GM06990 (cell line): Measurements from ENCODE around the gene ARMS2.

Experiments
- DNase-seq: peaks from one replicate; pipeline ENCODE4 v3.0.0-alpha.2; 2011; ENCODE audit not compliant: insufficient read length; ENCODE audit errors: extremely low read depth
- H3K27me3 ChIP-seq: replicated peaks from 2 replicates; pipeline ENCODE4 v1.6.0; 2011; ENCODE audit warnings: low read length; ENCODE audit not compliant: control insufficient read depth, insufficient read depth
- H3K36me3 ChIP-seq: 2 replicates; pipeline ENCODE4 v1.5.1; 2011; ENCODE audit warnings: low read length; ENCODE audit not compliant: control insufficient read depth, insufficient read depth
- H3K4me3 ChIP-seq: replicated peaks from 2 replicates; pipeline ENCODE4 v1.5.1; 2011; ENCODE audit warnings: low read depth, mild to moderate bottlenecking, control low read depth, low read length
- TF ChIP-seq, protein P1 (sequence below): IDR thresholded peaks from 2 replicates; pipeline ENCODE4 v1.5.1; 2011; ENCODE audit warnings: low read length, control low read depth, mild to moderate bottlenecking, inconsistent platforms; ENCODE audit not compliant: insufficient read depth, poor library complexity, severe bottlenecking

The ARMS2 gene

GRCh38 chr10:122497241-122497640 is 42.8 kb downstream of the ARMS2 start:
- TF ChIP-seq, protein P1, sequence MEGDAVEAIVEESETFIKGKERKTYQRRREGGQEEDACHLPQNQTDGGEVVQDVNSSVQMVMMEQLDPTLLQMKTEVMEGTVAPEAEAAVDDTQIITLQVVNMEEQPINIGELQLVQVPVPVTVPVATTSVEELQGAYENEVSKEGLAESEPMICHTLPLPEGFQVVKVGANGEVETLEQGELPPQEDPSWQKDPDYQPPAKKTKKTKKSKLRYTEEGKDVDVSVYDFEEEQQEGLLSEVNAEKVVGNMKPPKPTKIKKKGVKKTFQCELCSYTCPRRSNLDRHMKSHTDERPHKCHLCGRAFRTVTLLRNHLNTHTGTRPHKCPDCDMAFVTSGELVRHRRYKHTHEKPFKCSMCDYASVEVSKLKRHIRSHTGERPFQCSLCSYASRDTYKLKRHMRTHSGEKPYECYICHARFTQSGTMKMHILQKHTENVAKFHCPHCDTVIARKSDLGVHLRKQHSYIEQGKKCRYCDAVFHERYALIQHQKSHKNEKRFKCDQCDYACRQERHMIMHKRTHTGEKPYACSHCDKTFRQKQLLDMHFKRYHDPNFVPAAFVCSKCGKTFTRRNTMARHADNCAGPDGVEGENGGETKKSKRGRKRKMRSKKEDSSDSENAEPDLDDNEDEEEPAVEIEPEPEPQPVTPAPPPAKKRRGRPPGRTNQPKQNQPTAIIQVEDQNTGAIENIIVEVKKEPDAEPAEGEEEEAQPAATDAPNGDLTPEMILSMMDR = no peak
- DNase-seq = no peak
- Histone ChIP-seq H3K36me3 (no peaks in the 10 kb centered on the region), H3K27me3 (no peaks in the 10 kb centered on the region; the same call in 1 of the 2 replicates), H3K4me3 (no peak overlapping the region)

- TF ChIP-seq, protein P1 = no peak
Measured at GRCh38 chr10:122498521-122498920, 44.1 kb downstream of the ARMS2 start.

GRCh38 chr10:122499012-122499411 is 44.6 kb downstream of the ARMS2 start:
- no peaks in the 10 kb centered on the region for H3K36me3 ChIP-seq
- no peaks in the 10 kb centered on the region for H3K27me3 ChIP-seq
- H3K4me3 ChIP-seq = no peak overlapping the region
- no peak for DNase-seq
- TF ChIP-seq, protein P1 = no peak

More at GRCh38 chr10:122498521-122498920, 44.1 kb downstream of the ARMS2 start:
- H3K27me3 ChIP-seq = no peaks in the 10 kb centered on the region
- no peak overlapping the region for H3K4me3 ChIP-seq
- no peaks in the 10 kb centered on the region for H3K36me3 ChIP-seq
- no peak for DNase-seq

DNA sequence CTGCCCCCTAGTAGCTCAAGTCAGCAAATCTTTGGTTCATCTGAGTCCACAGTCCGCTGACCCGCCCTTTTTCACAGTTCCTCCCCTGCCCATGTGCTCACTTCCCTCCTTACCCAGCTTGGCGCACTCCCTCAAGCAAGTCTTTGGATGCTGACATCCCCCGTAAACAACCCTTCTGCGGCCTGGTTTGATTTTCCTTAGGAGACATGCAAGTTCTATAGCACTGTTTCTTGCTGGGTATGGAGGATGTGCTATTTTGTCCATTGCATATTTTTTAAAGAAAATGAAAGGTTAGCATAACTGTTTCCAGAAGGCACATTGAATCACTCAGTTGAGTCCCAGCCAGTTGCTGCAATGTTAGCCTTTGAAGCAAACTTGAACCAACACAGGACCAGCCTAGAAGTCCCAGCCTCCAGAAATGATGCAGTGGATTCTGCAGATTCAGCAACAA is 45.1 kb downstream of the ARMS2 start:
- Histone ChIP-seq H3K27me3 (no peaks in the 10 kb centered on the region), H3K36me3 (no peaks in the 10 kb centered on the region), H3K4me3 (no peak overlapping the region)
- TF ChIP-seq, protein P1 = no peak
- DNase-seq = no peak

GRCh38 chr10:122500194-122500593 is 45.7 kb downstream of the ARMS2 start:
- H3K4me3 ChIP-seq = no peak overlapping the region
- no peaks in the 10 kb centered on the region for H3K36me3 ChIP-seq
- H3K27me3 ChIP-seq = no peaks in the 10 kb centered on the region
- TF ChIP-seq, protein P1 = no peak
- no peak for DNase-seq

DNA sequence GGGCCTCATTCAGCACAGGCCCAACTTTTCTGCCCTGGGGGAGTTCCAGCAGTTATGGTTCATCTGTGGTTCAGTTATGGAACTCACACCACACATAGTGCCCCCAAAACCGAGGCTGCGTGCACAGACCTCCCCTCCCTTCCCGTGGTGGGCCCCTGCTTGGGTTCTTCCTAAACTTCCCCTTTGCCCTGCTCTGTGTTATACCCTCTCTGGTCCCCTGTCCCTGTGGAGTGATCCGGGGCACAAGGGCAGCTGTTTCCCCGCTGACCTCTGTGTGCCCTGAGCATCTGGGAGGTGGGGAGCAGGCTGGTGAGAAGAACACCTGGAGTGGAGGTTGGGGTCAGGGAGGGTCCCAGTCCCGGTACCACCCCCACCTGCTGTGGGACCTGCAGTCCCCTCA is 46.3 kb downstream of the ARMS2 start:
- no peak overlapping the region for H3K4me3 ChIP-seq
- TF ChIP-seq, protein P1 = no peak
- DNase-seq = no peak
- H3K27me3 ChIP-seq = no peaks in the 10 kb centered on the region
- H3K36me3 ChIP-seq = no peaks in the 10 kb centered on the region
